HepG2 (cell line): Measurements from ENCODE around the gene ARHGAP5. TPM values are rescaled to one million over a fixed set of nuclear protein-coding genes. Genes with fewer than 3 reads are reported as not detected.

Source experiments
- ATAC-seq: fragments of 200-7000 bp; cut with Tn5 transposase; 3 replicates; pipeline ENCODE4 v1.9.1; 2020; ENCODE audit warnings: mild to moderate bottlenecking, moderate library complexity
- BruUV-seq: library from RNA; stranded (reverse); fragments of 400-500 nt; replicated peaks from 2 replicates; lab custom pipeline; 2021; lab: Mats Ljungman, UMichigan
- CTCF ChIA-PET: fragments of 300-600 bp; formaldehyde crosslinking; extraction: SDS; loops from one replicate; lab custom pipeline; 2021; ENCODE audit warnings: low total read pairs, inconsistent platforms, low intra/inter-chr PET ratio; lab: Yijun Ruan, JAX
- POLR2A ChIA-PET: fragments of 350-600 bp; sonication (Branson Sonifier 250); formaldehyde crosslinking; loops from one replicate; lab custom pipeline; 2020; ENCODE audit warnings: antibody characterized with exemption, inconsistent platforms; lab: Yijun Ruan, JAX
- DNase-seq: peaks from one replicate; pipeline ENCODE4 v3.0.0-alpha.2; 2015; ENCODE audit warnings: low spot score
- FAIRE-seq: peaks from 3 replicates; lab custom pipeline; 2011; peaks lifted over from hg19 to GRCh38; lab: Jason Lieb, UNC
- H2AFZ ChIP-seq: one replicate; pipeline ENCODE4 v1.6.1; 2011; ENCODE audit warnings: low read length, inconsistent platforms
- H3K27ac ChIP-seq: fragments of 300-600 bp; 3 replicates; pipeline ENCODE4 v1.8.0; 2011; ENCODE audit warnings: mixed run types, mild to moderate bottlenecking, mixed read lengths, low read length, inconsistent platforms; ENCODE audit not compliant: insufficient read depth; ENCODE audit errors: extremely low read length
- H3K27me3 ChIP-seq, 2 experiments: fragments of 200-600 bp in 1 of 2; 2 replicates in 1 of 2; 3 replicates in 1 of 2; pipeline versions ENCODE4 v1.6.0 to v1.8.0; 2011; ENCODE audit warnings: low read length in 2 of 2, mild to moderate bottlenecking in 2 of 2, moderate library complexity in 2 of 2, inconsistent platforms in 1 of 2; ENCODE audit not compliant: insufficient read depth in 2 of 2, control insufficient read depth in 1 of 2
- H3K36me3 ChIP-seq, 2 experiments: fragments of 200-600 bp in 1 of 2; replicated peaks in 1 of 2; 2 replicates in 1 of 2; 3 replicates in 1 of 2; pipeline versions ENCODE4 v1.5.1 to v1.8.0; 2011; ENCODE audit warnings: low read length in 2 of 2, inconsistent platforms in 1 of 2; ENCODE audit not compliant: insufficient read depth in 2 of 2, control insufficient read depth in 1 of 2
- H3K4me1 ChIP-seq: 2 replicates; pipeline ENCODE4 v1.5.1; 2012; ENCODE audit warnings: low read length, inconsistent platforms; ENCODE audit not compliant: insufficient read depth
- H3K4me2 ChIP-seq: 2 replicates; pipeline ENCODE4 v1.6.0; 2011; ENCODE audit warnings: low read depth, low read length, inconsistent platforms
- H3K4me3 ChIP-seq, 3 experiments: fragments of 200-600 bp in 1 of 3; sonication (generic), shearing (Covaris generic) in 1 of 3; replicated peaks in 1 of 3; 2 replicates each; pipeline ENCODE4 v1.5.1; 2011 to 2016; ENCODE audit warnings: low read length in 3 of 3, inconsistent platforms in 2 of 3, low read depth in 2 of 3, mild to moderate bottlenecking in 2 of 3, control low read depth in 1 of 3, mixed read lengths in 1 of 3; ENCODE audit not compliant: insufficient read depth in 1 of 3
- H3K79me2 ChIP-seq: one replicate; pipeline ENCODE4 v1.6.1; 2011; ENCODE audit warnings: low read length, inconsistent platforms; ENCODE audit not compliant: insufficient read depth
- H3K9ac ChIP-seq: 2 replicates; pipeline ENCODE4 v1.6.0; 2011; ENCODE audit warnings: mild to moderate bottlenecking, low read depth, low read length, inconsistent platforms; ENCODE audit not compliant: insufficient read depth
- H3K9me3 ChIP-seq: 2 replicates; pipeline ENCODE4 v1.5.1; 2012; ENCODE audit warnings: mild to moderate bottlenecking, low read length
- H4K20me1 ChIP-seq: 2 replicates; pipeline ENCODE4 v1.6.0; 2011; ENCODE audit warnings: inconsistent platforms, mild to moderate bottlenecking, low read length, moderate library complexity; ENCODE audit not compliant: insufficient read depth
- ATF7 ChIP-seq, 2 experiments: fragments of 450-650 bp in 1 of 2; sonication (generic) in 1 of 2; formaldehyde crosslinking in 1 of 2; IDR thresholded peaks; 2 replicates each; pipeline versions ENCODE4 v1.4.0 to v1.6.1; 2016 to 2020; ENCODE audit warnings: antibody characterized with exemption in 1 of 2, mild to moderate bottlenecking in 1 of 2, missing genetic modification reagents in 1 of 2
- CHCHD3 ChIP-seq: sonication (generic); formaldehyde crosslinking; IDR thresholded peaks from 2 replicates; pipeline ENCODE4 v1.8.0; 2022; ENCODE audit warnings: mild to moderate bottlenecking, missing genetic modification reagents, moderate library complexity
- CREB1 ChIP-seq, 2 experiments: fragments of 450-650 bp in 1 of 2; IDR thresholded peaks; 2 replicates each; pipeline ENCODE4 v1.6.1; 2016 to 2017; ENCODE audit warnings: control low read depth in 1 of 2, mild to moderate bottlenecking in 1 of 2, missing compliant biosample characterization in 1 of 2, missing genetic modification characterization in 1 of 2
- FOXP1 ChIP-seq, 2 experiments: fragments of 450-650 bp in 1 of 2; IDR thresholded peaks; 2 replicates each; pipeline ENCODE4 v1.6.1; 2017 to 2018; ENCODE audit warnings: antibody characterized with exemption in 1 of 2
- JUND ChIP-seq: sonication (generic); formaldehyde crosslinking; IDR thresholded peaks from 2 replicates; pipeline ENCODE4 v1.8.0; 2022; ENCODE audit warnings: mild to moderate bottlenecking, missing genetic modification reagents
- KDM5B ChIP-seq: sonication (generic); formaldehyde crosslinking; IDR thresholded peaks from 2 replicates; pipeline ENCODE4 v1.4.0; 2020; ENCODE audit warnings: missing genetic modification reagents, mild to moderate bottlenecking, borderline replicate concordance
- NFIC ChIP-seq: IDR thresholded peaks from 2 replicates; pipeline ENCODE4 v1.6.1; 2012; ENCODE audit warnings: mild to moderate bottlenecking, low read length, inconsistent platforms
- REXO4 ChIP-seq: sonication (generic); formaldehyde crosslinking; IDR thresholded peaks from 2 replicates; pipeline ENCODE4 v1.8.0; 2022; ENCODE audit warnings: missing genetic modification reagents, mild to moderate bottlenecking, borderline replicate concordance
- SNAPC2 ChIP-seq: sonication (generic); formaldehyde crosslinking; IDR thresholded peaks from 2 replicates; pipeline ENCODE4 v1.8.1; 2022; ENCODE audit warnings: mild to moderate bottlenecking, missing genetic modification reagents
- ZC3H4 ChIP-seq: sonication (generic); formaldehyde crosslinking; IDR thresholded peaks from 2 replicates; pipeline ENCODE4 v1.4.0; 2020; ENCODE audit warnings: missing genetic modification reagents, borderline replicate concordance
- ZNF207 ChIP-seq: fragments of 450-650 bp; IDR thresholded peaks from 2 replicates; pipeline ENCODE4 v1.6.1; 2016; ENCODE audit warnings: antibody characterized with exemption, borderline replicate concordance
- ZNF841 ChIP-seq: sonication (generic); formaldehyde crosslinking; IDR thresholded peaks from 2 replicates; pipeline ENCODE4 v1.8.1; 2023; ENCODE audit warnings: missing genetic modification reagents, borderline replicate concordance
- WGBS: methylation state at CpG from one replicate; pipeline ENCODE4 v1.1.6; 2017; ENCODE audit warnings: low lambda C conversion rate; 5-methylcytosine and 5-hydroxymethylcytosine counted together
- in situ Hi-C: cut with HindIII; loops from 2 replicates; pipeline ENCODE4 v1.10.0; 2017; ENCODE audit warnings: low pct_unique_long_range_greater_than_20kb; ENCODE audit not compliant: extremely low pct_ligation_motif_present
- intact Hi-C: fragments of 100-400 bp; cut with micrococcal nuclease; formaldehyde crosslinking; loops from one replicate; pipeline ENCODE4 v1.10.0; 2022; ENCODE audit not compliant: unreplicated experiment
- polyA plus RNA-seq, 8 experiments: library from polyadenylated mRNA; depleted of rRNA in 3 of 8; stranded (reverse) in 7 of 8; unstranded in 1 of 8; fragments of >200 nt; fragmentation: Illumina TruSeq in 4 of 8; extraction: Trizol in 4 of 8; gene quantifications; 2 replicates each; pipeline versions ENCODE4 v1.2.1 to v1.2.3, GENCODE V29; 2011 to 2016; ENCODE audit warnings: low read depth in 4 of 8, missing spikeins in 1 of 8, mixed read lengths in 1 of 8; ENCODE audit not compliant: insufficient read depth in 1 of 8
- total RNA-seq, 5 experiments: library from RNA; depleted of rRNA; stranded (reverse); fragments of >200 nt; fragmentation: Illumina TruSeq; extraction: Trizol; gene quantifications; 2 replicates each; pipeline ENCODE4 v1.2.3, GENCODE V29; 2016; ENCODE audit warnings: low read depth in 1 of 5
- TF ChIP-seq, protein P1 (sequence below): fragments of 450-650 bp; IDR thresholded peaks from 2 replicates; pipeline ENCODE4 v1.6.1; 2017; ENCODE audit warnings: mild to moderate bottlenecking
- TF ChIP-seq, protein P2 (sequence below): sonication (generic); formaldehyde crosslinking; IDR thresholded peaks from 2 replicates; pipeline ENCODE4 v1.8.1; 2023; ENCODE audit warnings: mild to moderate bottlenecking, inconsistent platforms, moderate library complexity, missing genetic modification reagents, borderline replicate concordance
- TF ChIP-seq, protein P3 (sequence below), 2 experiments: sonication (generic) in 1 of 2; formaldehyde crosslinking in 1 of 2; IDR thresholded peaks; 2 replicates each; pipeline versions ENCODE4 v1.5.1 to v1.6.1; 2011 to 2020; ENCODE audit warnings: borderline replicate concordance in 1 of 2, low read depth in 1 of 2, low read length in 1 of 2, mild to moderate bottlenecking in 1 of 2, missing genetic modification reagents in 1 of 2, moderate library complexity in 1 of 2

The ARHGAP5 gene
- total and polyA plus RNA-seq, 2 of the 13 experiments (the other 11 are each of a cell fraction or from before 2014, with no cell fraction given), result 33.7 to 144 TPM

DNA sequence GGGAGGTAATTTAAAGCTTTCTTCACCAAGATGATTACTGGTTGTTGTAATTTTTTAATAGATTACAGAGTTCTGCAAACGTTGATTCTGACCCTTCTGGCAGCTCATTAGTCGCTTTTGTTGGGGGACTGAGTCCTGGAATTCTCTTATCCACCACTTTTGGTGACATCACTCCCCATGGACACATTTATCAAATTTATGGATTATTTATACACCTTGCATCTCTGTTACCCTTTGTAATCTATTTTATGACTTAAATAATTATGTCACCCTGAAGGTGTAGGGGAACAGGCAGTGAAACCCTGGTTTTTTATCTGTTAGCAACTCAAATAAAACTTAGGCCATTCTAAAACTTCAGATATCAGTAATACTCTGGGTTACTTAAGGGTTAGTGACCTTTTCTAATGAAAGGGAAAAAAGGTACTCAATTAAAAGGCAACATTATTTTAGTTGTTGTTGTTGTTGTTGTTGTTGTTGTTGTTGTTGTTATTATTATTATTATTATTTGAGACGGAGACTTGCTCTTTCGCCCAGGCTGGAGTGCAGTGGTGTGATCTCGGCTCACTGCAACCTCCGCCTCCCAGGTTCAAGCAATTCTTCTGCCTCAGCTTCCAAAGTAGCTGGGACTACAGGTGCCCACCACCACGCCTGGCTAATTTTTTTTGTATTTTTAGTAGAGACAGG is 65.8 kb downstream of the ARHGAP5 start:
- WGBS, result 95% methylated on average over 7 of the region's 7 CpGs
- in situ Hi-C loops, result no loop called here
- H2AFZ ChIP-seq, result no peak overlapping the region
- DNase-seq, result no peak
- peaks cover 5 to 30% of the 10 kb centered on the region in 2 experiments for H3K36me3 ChIP-seq
- no peaks in the 10 kb centered on the region for H3K27me3 ChIP-seq
- ChIA-PET POLR2A (no interaction called here), CTCF (no interaction called here)
- ATAC-seq, result no peak
- H3K9me3 ChIP-seq, result peaks cover 8% of the 10 kb centered on the region
- H4K20me1 ChIP-seq, result 0 out of 2 replicates have a peak, but pooled peaks cover 5% of the 10 kb centered on the region
- no peak for FAIRE-seq
- H3K4me2 ChIP-seq, result no peak overlapping the region
- peaks cover 11% of the 10 kb centered on the region for H3K4me1 ChIP-seq
- no peak overlapping the region for H3K27ac ChIP-seq
- no TSS peak for BruUV-seq
- peaks cover 49% of the 10 kb centered on the region for H3K79me2 ChIP-seq
- intact Hi-C loops, result loop anchor here (5.0 kb wide), 1 partner anchor 54 kb away; no protein-coding TSS in a partner anchor
- H3K9ac ChIP-seq, result no peak overlapping the region
- H3K4me3 ChIP-seq, result no peak overlapping the region
- TF ChIP-seq ATF7 (IDR thresholded peaks at IDR 0.05) (peak; percentile 38; the same call in 1 of the 2 replicates), ATF7 (CRISPR knock-in tag; IDR thresholded peaks at IDR 0.05) (no peak), JUND (CRISPR knock-in tag) (no peak), REXO4 (CRISPR knock-in tag) (no peak), ZC3H4 (CRISPR knock-in tag) (no peak), CREB1 (IDR thresholded peaks at IDR 0.05) (peak; percentile 46), CREB1 (CRISPR knock-in tag; IDR thresholded peaks at IDR 0.05) (no peak), CHCHD3 (no peak), ZNF207 (no peak), KDM5B (CRISPR knock-in tag) (no peak), ZNF841 (CRISPR knock-in tag) (peak; percentile 64; the same call in 1 of the 2 replicates), NFIC (no peak), SNAPC2 (CRISPR knock-in tag) (peak; percentile 39; the same call in 1 of the 2 replicates), FOXP1 (IDR thresholded peaks at IDR 0.05) (peak; percentile 99), FOXP1 (CRISPR knock-in tag; IDR thresholded peaks at IDR 0.05) (no peak)
- TF ChIP-seq, protein P1, sequence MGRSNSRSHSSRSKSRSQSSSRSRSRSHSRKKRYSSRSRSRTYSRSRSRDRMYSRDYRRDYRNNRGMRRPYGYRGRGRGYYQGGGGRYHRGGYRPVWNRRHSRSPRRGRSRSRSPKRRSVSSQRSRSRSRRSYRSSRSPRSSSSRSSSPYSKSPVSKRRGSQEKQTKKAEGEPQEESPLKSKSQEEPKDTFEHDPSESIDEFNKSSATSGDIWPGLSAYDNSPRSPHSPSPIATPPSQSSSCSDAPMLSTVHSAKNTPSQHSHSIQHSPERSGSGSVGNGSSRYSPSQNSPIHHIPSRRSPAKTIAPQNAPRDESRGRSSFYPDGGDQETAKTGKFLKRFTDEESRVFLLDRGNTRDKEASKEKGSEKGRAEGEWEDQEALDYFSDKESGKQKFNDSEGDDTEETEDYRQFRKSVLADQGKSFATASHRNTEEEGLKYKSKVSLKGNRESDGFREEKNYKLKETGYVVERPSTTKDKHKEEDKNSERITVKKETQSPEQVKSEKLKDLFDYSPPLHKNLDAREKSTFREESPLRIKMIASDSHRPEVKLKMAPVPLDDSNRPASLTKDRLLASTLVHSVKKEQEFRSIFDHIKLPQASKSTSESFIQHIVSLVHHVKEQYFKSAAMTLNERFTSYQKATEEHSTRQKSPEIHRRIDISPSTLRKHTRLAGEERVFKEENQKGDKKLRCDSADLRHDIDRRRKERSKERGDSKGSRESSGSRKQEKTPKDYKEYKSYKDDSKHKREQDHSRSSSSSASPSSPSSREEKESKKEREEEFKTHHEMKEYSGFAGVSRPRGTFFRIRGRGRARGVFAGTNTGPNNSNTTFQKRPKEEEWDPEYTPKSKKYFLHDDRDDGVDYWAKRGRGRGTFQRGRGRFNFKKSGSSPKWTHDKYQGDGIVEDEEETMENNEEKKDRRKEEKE, result no peak
- TF ChIP-seq, protein P2, sequence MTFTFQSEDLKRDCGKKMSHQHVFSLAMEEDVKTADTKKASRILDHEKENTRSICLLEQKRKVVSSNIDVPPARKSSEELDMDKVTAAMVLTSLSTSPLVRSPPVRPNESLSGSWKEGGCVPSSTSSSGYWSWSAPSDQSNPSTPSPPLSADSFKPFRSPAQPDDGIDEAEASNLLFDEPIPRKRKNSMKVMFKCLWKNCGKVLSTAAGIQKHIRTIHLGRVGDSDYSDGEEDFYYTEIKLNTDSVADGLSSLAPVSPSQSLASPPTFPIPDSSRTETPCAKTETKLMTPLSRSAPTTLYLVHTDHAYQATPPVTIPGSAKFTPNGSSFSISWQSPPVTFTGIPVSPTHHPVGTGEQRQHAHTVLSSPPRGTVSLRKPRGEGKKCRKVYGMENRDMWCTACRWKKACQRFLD, result no peak
- TF ChIP-seq, protein P3, sequence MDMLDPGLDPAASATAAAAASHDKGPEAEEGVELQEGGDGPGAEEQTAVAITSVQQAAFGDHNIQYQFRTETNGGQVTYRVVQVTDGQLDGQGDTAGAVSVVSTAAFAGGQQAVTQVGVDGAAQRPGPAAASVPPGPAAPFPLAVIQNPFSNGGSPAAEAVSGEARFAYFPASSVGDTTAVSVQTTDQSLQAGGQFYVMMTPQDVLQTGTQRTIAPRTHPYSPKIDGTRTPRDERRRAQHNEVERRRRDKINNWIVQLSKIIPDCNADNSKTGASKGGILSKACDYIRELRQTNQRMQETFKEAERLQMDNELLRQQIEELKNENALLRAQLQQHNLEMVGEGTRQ (IDR thresholded peaks at IDR 0.05; ENCODE audit: low read depth, low read length), result no peak
- TF ChIP-seq, protein P3 (CRISPR knock-in tag; IDR thresholded peaks at IDR 0.05; ENCODE audit: borderline replicate concordance), result no peak
